ENCODE results near the gene PITPNM1.

PITPNM1 gene

GRCh38 chr11:67542971-67543370 is 37.8 kb upstream of the PITPNM1 start:
- no peak for TF ChIP-seq CTCF (IDR thresholded peaks at IDR 0.05; ENCODE audit: control insufficient read depth, extremely low read depth, insufficient read depth)
- no peak overlapping the region for H3K4me3 ChIP-seq (ENCODE audit: low read depth, low read length)
- DNase-seq (ENCODE audit: low read depth): no peak

- DNase-seq (ENCODE audit: low read depth): no peak
- no peak for TF ChIP-seq CTCF (IDR thresholded peaks at IDR 0.05; ENCODE audit: control insufficient read depth, extremely low read depth, insufficient read depth)
These were observed 37.0 kb upstream of the PITPNM1 start for GRCh38 chr11:67542169-67542568.

GRCh38 chr11:67541198-67541597 is 36.0 kb upstream of the PITPNM1 start:
- H3K4me3 ChIP-seq (ENCODE audit: low read depth, low read length): no peak overlapping the region
- no peak for DNase-seq (ENCODE audit: low read depth)
- no peak for TF ChIP-seq CTCF (IDR thresholded peaks at IDR 0.05; ENCODE audit: control insufficient read depth, extremely low read depth, insufficient read depth)

More at GRCh38 chr11:67542169-67542568, 37.0 kb upstream of the PITPNM1 start:
- H3K4me3 ChIP-seq (ENCODE audit: low read depth, low read length): no peak overlapping the region

- no peak for TF ChIP-seq CTCF (IDR thresholded peaks at IDR 0.05; ENCODE audit: control insufficient read depth, extremely low read depth, insufficient read depth)
- no peak for DNase-seq (ENCODE audit: low read depth)
- H3K4me3 ChIP-seq (ENCODE audit: low read depth, low read length): no peak overlapping the region
These were observed 34.4 kb upstream of the PITPNM1 start for GRCh38 chr11:67539550-67539949.

- H3K4me3 ChIP-seq (ENCODE audit: low read depth, low read length): no peak overlapping the region
- TF ChIP-seq CTCF (IDR thresholded peaks at IDR 0.05; ENCODE audit: control insufficient read depth, extremely low read depth, insufficient read depth): no peak
- DNase-seq (ENCODE audit: low read depth): no peak
These were observed 33.8 kb upstream of the PITPNM1 start for GRCh38 chr11:67538823-67539505.

- no peak for DNase-seq (ENCODE audit: low read depth)
- H3K4me3 ChIP-seq (ENCODE audit: low read depth, low read length): no peak overlapping the region
- no peak for TF ChIP-seq CTCF (IDR thresholded peaks at IDR 0.05; ENCODE audit: control insufficient read depth, extremely low read depth, insufficient read depth)
These were observed 33.1 kb upstream of the PITPNM1 start for GRCh38 chr11:67538306-67538705.

GRCh38 chr11:67535561-67535960 is 30.4 kb upstream of the PITPNM1 start:
- no peak for TF ChIP-seq CTCF (IDR thresholded peaks at IDR 0.05; ENCODE audit: control insufficient read depth, extremely low read depth, insufficient read depth)
- H3K4me3 ChIP-seq (ENCODE audit: low read depth, low read length): no peak overlapping the region
- DNase-seq (ENCODE audit: low read depth): no peak
